Measurements from ENCODE around the gene IPP.
A peak's percentile ranks its signal among the peaks of the same experiment; 100 is the strongest.

DNA sequence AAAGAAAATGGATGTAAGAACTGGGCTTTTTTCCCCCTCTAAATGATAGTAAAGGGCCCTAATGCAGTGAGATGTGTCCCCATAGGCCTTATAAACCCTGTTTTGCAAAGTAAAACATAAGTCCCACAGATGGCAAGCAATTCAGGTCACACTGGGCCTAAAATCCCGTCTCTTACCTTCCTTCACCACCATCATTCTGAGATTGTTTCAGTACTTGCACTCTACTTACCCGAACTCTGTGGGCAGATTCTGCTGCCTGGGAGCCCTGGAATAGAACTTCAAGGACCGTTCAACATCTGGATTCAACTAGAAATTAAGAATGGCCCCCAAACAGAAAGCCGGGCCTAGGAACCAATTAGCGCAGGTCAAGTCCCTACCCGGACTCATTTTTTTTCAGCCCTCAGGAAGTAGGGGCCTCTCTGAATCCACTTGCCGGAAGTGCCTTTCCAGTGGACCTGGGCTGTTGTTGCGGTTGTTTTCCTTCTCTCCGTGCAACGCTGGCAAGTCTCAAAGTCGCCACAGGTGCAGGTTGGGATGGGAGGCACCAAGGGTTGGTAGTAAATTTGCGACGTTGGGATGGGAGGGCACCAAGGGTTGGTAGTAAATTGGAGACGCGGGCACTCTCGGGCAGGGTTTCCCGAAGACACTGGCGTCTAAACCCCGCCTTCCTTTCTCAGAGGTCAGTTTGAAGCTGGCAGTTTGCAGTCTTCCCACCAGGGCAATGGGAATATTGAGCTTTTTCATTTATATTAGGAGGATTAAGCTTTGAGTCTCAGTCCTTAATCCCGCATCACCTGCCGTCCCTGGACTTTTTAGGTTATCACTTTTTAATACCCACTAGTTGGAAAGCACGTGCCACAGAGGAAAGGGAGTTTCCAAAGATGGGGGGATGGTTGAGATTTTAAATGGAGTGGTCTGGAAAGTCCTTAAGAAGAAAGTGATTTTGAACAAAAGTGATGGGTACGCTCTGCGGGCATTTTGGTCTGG is 62.4 kb downstream of the IPP start, which contains the start of gene TMEM69:
- TF ChIP-seq FOXM1 (IDR thresholded peaks at IDR 0.05; ENCODE audit: borderline replicate concordance), result no peak
- TF ChIP-seq, protein P1, sequence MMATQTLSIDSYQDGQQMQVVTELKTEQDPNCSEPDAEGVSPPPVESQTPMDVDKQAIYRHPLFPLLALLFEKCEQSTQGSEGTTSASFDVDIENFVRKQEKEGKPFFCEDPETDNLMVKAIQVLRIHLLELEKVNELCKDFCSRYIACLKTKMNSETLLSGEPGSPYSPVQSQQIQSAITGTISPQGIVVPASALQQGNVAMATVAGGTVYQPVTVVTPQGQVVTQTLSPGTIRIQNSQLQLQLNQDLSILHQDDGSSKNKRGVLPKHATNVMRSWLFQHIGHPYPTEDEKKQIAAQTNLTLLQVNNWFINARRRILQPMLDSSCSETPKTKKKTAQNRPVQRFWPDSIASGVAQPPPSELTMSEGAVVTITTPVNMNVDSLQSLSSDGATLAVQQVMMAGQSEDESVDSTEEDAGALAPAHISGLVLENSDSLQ (IDR thresholded peaks at IDR 0.05), result no peak
- TF ChIP-seq FOXK2 (IDR thresholded peaks at IDR 0.05), result peak; percentile 87; the same call in 1 of the 2 replicates
- TF ChIP-seq BHLHE40 (IDR thresholded peaks at IDR 0.05; ENCODE audit: borderline replicate concordance), result no peak
- no peak for TF ChIP-seq SUZ12 (IDR thresholded peaks at IDR 0.05)
- TF ChIP-seq FOXA1 (IDR thresholded peaks at IDR 0.05), result no peak
- TF ChIP-seq SP1 (IDR thresholded peaks at IDR 0.05), result no peak
- no peak for TF ChIP-seq LEF1 (IDR thresholded peaks at IDR 0.05; ENCODE audit: borderline replicate concordance)
- TF ChIP-seq ARNT (IDR thresholded peaks at IDR 0.05), result no peak
- no peak for TF ChIP-seq TARDBP (IDR thresholded peaks at IDR 0.05)
- peak; percentile 56; the same call in 1 of the 2 replicates for TF ChIP-seq ELF4 (IDR thresholded peaks at IDR 0.05)
- TF ChIP-seq NFRKB (IDR thresholded peaks at IDR 0.05), result peak; percentile 61; the same call in 1 of the 2 replicates
- no peak for TF ChIP-seq HDGF (IDR thresholded peaks at IDR 0.05; ENCODE audit: borderline replicate concordance)
- no peak for TF ChIP-seq ZNF384 (IDR thresholded peaks at IDR 0.05)

Data from HEK293T (cell line).